ENCODE measurements around the gene TBL1Y.

The TBL1Y gene

DNA sequence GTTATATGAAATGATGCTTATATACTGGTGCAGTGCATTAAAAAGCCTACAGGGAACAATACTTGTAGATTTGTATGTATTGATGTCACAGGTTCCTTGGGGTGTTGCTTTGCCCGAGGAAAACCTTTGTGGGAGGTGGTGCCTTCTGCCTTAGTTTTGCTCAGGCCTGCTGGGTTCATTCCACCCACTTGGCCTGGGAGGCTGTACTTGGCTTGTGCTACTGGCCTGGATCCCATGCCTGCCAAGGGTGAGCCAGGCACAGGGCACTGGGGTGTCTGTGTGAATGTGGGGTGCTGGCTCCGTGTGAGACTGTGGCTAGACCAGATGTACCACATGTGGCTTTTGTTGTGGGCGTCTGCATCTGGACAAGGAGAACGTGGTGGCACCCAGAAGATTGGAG, 17.8 kb downstream of the TBL1Y start:
- DNase-seq (ENCODE audit: low spot score) = no peak
- ATAC-seq (ENCODE audit: low read depth) = no peak
- no peak overlapping the region for H3K27ac ChIP-seq (ENCODE audit: poor library complexity, severe bottlenecking)
- H3K9me3 ChIP-seq (ENCODE audit: severe bottlenecking) = no peaks in the 10 kb centered on the region
- H3K36me3 ChIP-seq (ENCODE audit: low read depth) = no peaks in the 10 kb centered on the region
- H3K27me3 ChIP-seq (ENCODE audit: insufficient read depth, poor library complexity, severe bottlenecking) = no peaks in the 10 kb centered on the region
- H3K4me1 ChIP-seq (ENCODE audit: insufficient read depth, poor library complexity, severe bottlenecking) = no peaks in the 10 kb centered on the region
- no peak for TF ChIP-seq CTCF (IDR thresholded peaks at IDR 0.05; ENCODE audit: poor library complexity, severe bottlenecking)
- no peak overlapping the region for H3K4me3 ChIP-seq (ENCODE audit: severe bottlenecking)

DNA sequence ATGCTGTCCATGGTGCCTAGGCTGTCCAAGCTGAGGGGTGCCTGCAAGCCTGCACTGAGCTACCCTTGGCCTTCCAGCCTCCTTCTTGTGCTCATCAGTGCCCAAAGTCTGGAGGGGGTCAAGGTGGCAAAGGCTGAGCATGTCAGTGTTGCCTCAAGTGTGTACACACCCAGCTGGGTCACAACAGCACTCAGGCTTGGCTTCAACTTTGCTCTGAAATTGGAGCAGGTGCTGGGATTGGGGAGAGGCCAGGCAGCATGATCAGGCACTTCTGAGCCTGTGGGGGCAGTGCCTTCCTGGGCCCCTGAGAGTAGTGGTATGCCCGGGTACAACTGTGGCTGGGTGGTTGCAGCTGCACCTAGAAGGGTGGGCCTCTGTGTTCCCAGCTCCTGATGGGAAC, 18.7 kb downstream of the TBL1Y start:
- Histone ChIP-seq H3K4me1 (ENCODE audit: insufficient read depth, poor library complexity, severe bottlenecking) (no peaks in the 10 kb centered on the region), H3K9me3 (ENCODE audit: severe bottlenecking) (no peaks in the 10 kb centered on the region)

DNA sequence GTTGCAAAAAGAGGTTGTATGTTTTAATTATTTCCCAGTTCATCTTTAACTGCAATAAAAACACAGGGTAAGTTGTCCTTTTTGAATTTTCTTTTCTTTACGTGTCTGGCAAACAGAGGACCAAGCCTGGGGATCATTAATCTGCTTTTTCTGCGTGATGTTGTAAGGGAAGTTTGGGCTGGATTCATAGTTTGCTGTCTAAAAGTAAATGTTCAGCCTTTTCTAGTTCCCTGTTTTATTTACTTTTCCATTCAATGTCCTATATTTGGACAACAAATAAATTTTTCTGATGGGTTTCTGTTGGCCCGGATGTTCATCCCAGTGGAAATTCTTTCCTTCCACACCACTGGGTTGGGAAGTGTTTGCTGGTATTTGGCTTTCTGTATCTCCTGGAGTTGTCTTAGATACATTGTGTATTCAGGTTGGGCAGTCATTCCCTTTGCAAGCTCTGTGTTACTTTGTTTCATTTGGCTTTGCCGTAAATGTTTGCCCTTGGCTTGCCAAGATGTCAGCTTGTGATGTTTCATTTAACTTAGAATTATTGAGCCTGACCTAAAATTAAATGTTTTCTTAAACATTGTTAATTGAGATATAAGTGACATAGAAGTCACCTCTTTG, 21.4 kb downstream of the TBL1Y start:
- Histone ChIP-seq H3K4me1 (ENCODE audit: insufficient read depth, poor library complexity, severe bottlenecking) (no peaks in the 10 kb centered on the region), H3K4me3 (ENCODE audit: severe bottlenecking) (no peak overlapping the region), H3K27me3 (ENCODE audit: insufficient read depth, poor library complexity, severe bottlenecking) (no peaks in the 10 kb centered on the region), H3K27ac (ENCODE audit: poor library complexity, severe bottlenecking) (no peak overlapping the region), H3K36me3 (ENCODE audit: low read depth) (no peaks in the 10 kb centered on the region), H3K9me3 (ENCODE audit: severe bottlenecking) (no peaks in the 10 kb centered on the region)
- no peak for DNase-seq (ENCODE audit: low spot score)
- no peak for TF ChIP-seq CTCF (IDR thresholded peaks at IDR 0.05; ENCODE audit: poor library complexity, severe bottlenecking)
- ATAC-seq (ENCODE audit: low read depth) = no peak

More for the DNA sequence above, 18.7 kb downstream of the TBL1Y start:
- no peak for TF ChIP-seq CTCF (IDR thresholded peaks at IDR 0.05; ENCODE audit: poor library complexity, severe bottlenecking)
- Histone ChIP-seq H3K27ac (ENCODE audit: poor library complexity, severe bottlenecking) (no peak overlapping the region), H3K4me3 (ENCODE audit: severe bottlenecking) (no peak overlapping the region), H3K36me3 (ENCODE audit: low read depth) (no peaks in the 10 kb centered on the region), H3K27me3 (ENCODE audit: insufficient read depth, poor library complexity, severe bottlenecking) (no peaks in the 10 kb centered on the region)
- no peak for ATAC-seq (ENCODE audit: low read depth)
- DNase-seq (ENCODE audit: low spot score) = no peak

DNA sequence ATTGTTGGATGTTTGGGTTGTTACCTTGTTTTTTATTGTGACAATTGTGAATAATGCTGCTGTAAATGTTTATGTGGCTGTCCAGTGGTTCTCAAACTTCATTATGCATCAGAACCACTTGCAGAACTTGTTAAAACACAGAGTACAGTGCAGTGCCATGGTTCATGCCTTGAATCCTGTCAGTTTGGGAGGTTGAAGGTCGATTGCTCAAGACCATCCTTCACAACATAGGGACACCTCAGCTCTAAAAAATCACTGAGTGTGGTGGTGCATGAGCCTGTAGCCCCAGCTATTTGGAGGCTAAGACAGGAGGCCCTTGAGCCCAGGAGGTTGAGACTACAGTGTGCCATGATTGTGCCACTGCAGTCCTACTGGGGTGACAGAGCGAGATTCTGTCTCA, 25.0 kb downstream of the TBL1Y start:
- ATAC-seq (ENCODE audit: low read depth) = no peak
- no peak for DNase-seq (ENCODE audit: low spot score)
- no peaks in the 10 kb centered on the region for H3K36me3 ChIP-seq (ENCODE audit: low read depth)
- no peaks in the 10 kb centered on the region for H3K4me1 ChIP-seq (ENCODE audit: insufficient read depth, poor library complexity, severe bottlenecking)
- no peak for TF ChIP-seq CTCF (IDR thresholded peaks at IDR 0.05; ENCODE audit: poor library complexity, severe bottlenecking)
- no peaks in the 10 kb centered on the region for H3K9me3 ChIP-seq (ENCODE audit: severe bottlenecking)
- H3K4me3 ChIP-seq (ENCODE audit: severe bottlenecking) = no peak overlapping the region
- no peak overlapping the region for H3K27ac ChIP-seq (ENCODE audit: poor library complexity, severe bottlenecking)
- H3K27me3 ChIP-seq (ENCODE audit: insufficient read depth, poor library complexity, severe bottlenecking) = no peaks in the 10 kb centered on the region

GRCh38 chrY:6947695-6948094, 37.2 kb downstream of the TBL1Y start:
- Histone ChIP-seq H3K4me1 (ENCODE audit: insufficient read depth, poor library complexity, severe bottlenecking) (peaks cover 6% of the 10 kb centered on the region), H3K27ac (ENCODE audit: poor library complexity, severe bottlenecking) (no peak overlapping the region), H3K27me3 (ENCODE audit: insufficient read depth, poor library complexity, severe bottlenecking) (no peaks in the 10 kb centered on the region), H3K4me3 (ENCODE audit: severe bottlenecking) (no peak overlapping the region), H3K36me3 (ENCODE audit: low read depth) (no peaks in the 10 kb centered on the region), H3K9me3 (ENCODE audit: severe bottlenecking) (no peaks in the 10 kb centered on the region)
- DNase-seq (ENCODE audit: low spot score) = no peak
- peak; percentile 51 for TF ChIP-seq CTCF (IDR thresholded peaks at IDR 0.05; ENCODE audit: poor library complexity, severe bottlenecking)
- ATAC-seq (ENCODE audit: low read depth) = no peak
